ENCODE results near the gene PRDM16.

GRCh38 chr1:3415260-3416090 lies 346.5 kb downstream of the PRDM16 start:
- TF ChIP-seq CTCF (tag by site-specific recombination; IDR thresholded peaks at IDR 0.05), result no peak
- TF ChIP-seq ZNF184 (tag by site-specific recombination; IDR thresholded peaks at IDR 0.05), result no peak
